HL-60 (cell line): ENCODE results near the gene THOC6.
A peak's percentile ranks its signal among the peaks of the same experiment; 100 is the strongest.

Experiments used
- DNase-seq, 2 experiments: peaks; one replicate each; pipeline ENCODE4 v3.0.0-alpha.2; 2010 to 2020; ENCODE audit warnings: low read depth in 1 of 2, low spot score in 1 of 2
- H3K27ac ChIP-seq: fragments of 250-450 bp; sonication (Bioruptor Pico); replicated peaks from 2 replicates; pipeline ENCODE4 v1.5.1; 2020; ENCODE audit warnings: mild to moderate bottlenecking, moderate library complexity
- H3K27me3 ChIP-seq: fragments of 250-450 bp; sonication (Bioruptor Pico); 2 replicates; pipeline ENCODE4 v1.5.1; 2021; ENCODE audit warnings: mild to moderate bottlenecking, moderate library complexity; ENCODE audit not compliant: insufficient read depth, poor library complexity, severe bottlenecking
- H3K4me3 ChIP-seq: replicated peaks from 2 replicates; pipeline ENCODE4 v1.5.1; 2011; ENCODE audit warnings: mild to moderate bottlenecking, control low read depth, low read length; ENCODE audit not compliant: insufficient read depth
- CTCF ChIP-seq: IDR thresholded peaks from one replicate; pipeline ENCODE4 v1.5.1; 2011; ENCODE audit warnings: low read length, control low read depth, inconsistent platforms; ENCODE audit not compliant: insufficient read depth
- GABPA ChIP-seq: IDR thresholded peaks from 2 replicates; pipeline ENCODE4 v1.6.1; 2012; ENCODE audit warnings: low read depth
- POLR2AphosphoS5 ChIP-seq: IDR thresholded peaks from 2 replicates; pipeline ENCODE4 v1.6.1; 2012; ENCODE audit warnings: low read depth
- REST ChIP-seq: IDR thresholded peaks from 2 replicates; pipeline ENCODE4 v1.6.1; 2012; ENCODE audit warnings: low read depth; ENCODE audit not compliant: insufficient replicate concordance
- SPI1 ChIP-seq: IDR thresholded peaks from 2 replicates; pipeline ENCODE4 v1.6.1; 2012; ENCODE audit warnings: low read depth, mild to moderate bottlenecking, borderline replicate concordance

The THOC6 gene

GRCh38 chr16:2982402-2982801, 41.4 kb upstream of the THOC6 start:
- no peak for TF ChIP-seq REST
- no peak for TF ChIP-seq SPI1
- no peak for TF ChIP-seq CTCF
- no peak for TF ChIP-seq POLR2AphosphoS5
- TF ChIP-seq GABPA = no peak
- H3K27me3 ChIP-seq = no peaks in the 10 kb centered on the region
- H3K4me3 ChIP-seq = no peak overlapping the region
- no peak overlapping the region for H3K27ac ChIP-seq
- no peak for DNase-seq

GRCh38 chr16:2983706-2984136, 40.1 kb upstream of the THOC6 start:
- H3K4me3 ChIP-seq = peak overlapping the region; percentile 22
- TF ChIP-seq CTCF (peak; percentile 68), POLR2AphosphoS5 (no peak)
- peak in 1 of 2 experiments; percentile 81 for DNase-seq
- no peaks in the 10 kb centered on the region for H3K27me3 ChIP-seq
- no peak overlapping the region for H3K27ac ChIP-seq

GRCh38 chr16:2985462-2985861, 38.4 kb upstream of the THOC6 start:
- peaks cover 2% of the 10 kb centered on the region for H3K27me3 ChIP-seq
- no peak for DNase-seq
- TF ChIP-seq CTCF = no peak
- no peak for TF ChIP-seq REST
- no peak for TF ChIP-seq POLR2AphosphoS5
- no peak for TF ChIP-seq SPI1
- TF ChIP-seq GABPA = no peak
- no peak overlapping the region for H3K27ac ChIP-seq
- no peak overlapping the region for H3K4me3 ChIP-seq

- Histone ChIP-seq H3K4me3 (no peak overlapping the region), H3K27me3 (peaks cover 2% of the 10 kb centered on the region), H3K27ac (no peak overlapping the region)
- TF ChIP-seq CTCF (no peak), SPI1 (no peak), GABPA (no peak), POLR2AphosphoS5 (no peak), REST (no peak)
- DNase-seq = no peak
Observed at GRCh38 chr16:2985893-2986355, 37.9 kb upstream of the THOC6 start.
